HFFc6 (cell line): ENCODE measurements around the gene CHST1. TPM values are rescaled to one million over a fixed set of nuclear protein-coding genes. Genes with fewer than 3 reads are reported as not detected.
A peak's percentile ranks its signal among the peaks of the same experiment; 100 is the strongest.

ENCODE experiments used
- DNase-seq: peaks from one replicate; pipeline ENCODE4 v3.0.0-alpha.2; 2018
- H3K27ac Mint-ChIP-seq: 2 replicates; pipeline ENCODE4 v1.8.0; 2020; ENCODE audit warnings: mild to moderate bottlenecking, mixed read lengths
- H3K27me3 Mint-ChIP-seq: 2 replicates; pipeline ENCODE4 v1.8.0; 2021; ENCODE audit warnings: mild to moderate bottlenecking, moderate library complexity, mixed read lengths; ENCODE audit not compliant: insufficient read depth
- H3K36me3 Mint-ChIP-seq: 2 replicates; pipeline ENCODE4 v1.8.0; 2021; ENCODE audit warnings: low read depth, mixed read lengths
- H3K4me1 Mint-ChIP-seq: 2 replicates; pipeline ENCODE4 v1.8.0; 2020; ENCODE audit warnings: low read depth, mixed read lengths
- H3K4me3 Mint-ChIP-seq: 2 replicates; pipeline ENCODE4 v1.8.0; 2020; ENCODE audit warnings: mild to moderate bottlenecking, moderate library complexity, mixed read lengths
- H3K9me3 Mint-ChIP-seq: 2 replicates; pipeline ENCODE4 v1.8.0; 2020; ENCODE audit warnings: mild to moderate bottlenecking, mixed read lengths
- total RNA-seq, 6 experiments: library from RNA; stranded (reverse); fragmentation: NEBNext Ultra II Directional; extraction: Animal tissue kit (Norgen Biotek cat#: 25700); gene quantifications; 2 replicates in 1 of 6; 3 replicates in 5 of 6; pipeline ENCODE4 v1.2.3, GENCODE V29; 2021
- TF ChIP-seq, protein P1 (sequence below): fragments of 200-600 bp; sonication (generic); IDR thresholded peaks from 2 replicates; pipeline ENCODE4 v1.5.0; 2021; ENCODE audit warnings: antibody characterized with exemption, mild to moderate bottlenecking

CHST1 gene
- total RNA-seq, 6 experiments from 2014 or later, result 0.09 to 0.14 (median 0.12) TPM; not detected in 3

DNA sequence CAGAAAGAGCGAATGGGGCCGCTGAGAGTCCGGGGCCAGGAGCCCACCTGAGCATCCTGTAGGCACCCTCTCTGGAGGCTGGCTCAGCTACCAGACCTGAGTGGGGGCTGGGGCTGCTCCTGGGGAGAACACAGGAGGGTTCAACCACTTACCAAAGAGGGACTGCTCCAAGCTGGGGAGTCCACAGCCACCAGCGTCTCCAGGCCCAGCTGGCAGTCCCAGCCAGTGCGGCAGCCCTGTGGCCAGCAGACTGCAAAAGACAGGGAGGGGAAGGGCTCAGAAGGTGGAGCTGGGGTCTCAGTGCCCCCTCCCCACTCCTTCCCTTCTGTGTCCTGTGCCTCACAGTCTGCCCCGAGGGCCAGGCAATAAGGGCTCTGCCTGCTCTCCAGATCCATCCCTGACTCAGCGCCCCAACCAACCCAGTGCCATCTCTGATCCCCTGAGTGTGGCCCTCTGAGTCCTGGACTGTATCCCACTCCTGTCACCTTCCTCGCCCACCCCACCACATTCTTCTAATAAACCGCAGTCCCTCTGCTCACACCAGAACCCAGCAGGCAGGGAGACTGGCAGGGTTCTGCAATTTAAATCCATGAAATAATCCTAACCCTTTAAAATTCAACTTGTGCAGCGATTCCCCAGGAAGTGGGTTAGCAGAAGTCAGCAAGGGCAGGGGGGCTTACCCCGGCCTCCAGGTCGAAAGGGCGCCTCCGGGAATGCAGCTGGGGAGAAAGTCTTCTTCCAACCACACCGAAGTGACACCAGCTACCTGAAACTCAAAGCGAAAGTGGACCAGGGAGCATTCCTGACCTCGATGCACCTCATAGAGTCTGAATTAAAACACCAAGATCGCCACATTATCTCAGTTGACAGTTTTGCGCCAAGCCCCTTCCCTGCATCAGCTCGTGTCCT is 13.3 kb downstream of the CHST1 start:
- TF ChIP-seq, protein P1, sequence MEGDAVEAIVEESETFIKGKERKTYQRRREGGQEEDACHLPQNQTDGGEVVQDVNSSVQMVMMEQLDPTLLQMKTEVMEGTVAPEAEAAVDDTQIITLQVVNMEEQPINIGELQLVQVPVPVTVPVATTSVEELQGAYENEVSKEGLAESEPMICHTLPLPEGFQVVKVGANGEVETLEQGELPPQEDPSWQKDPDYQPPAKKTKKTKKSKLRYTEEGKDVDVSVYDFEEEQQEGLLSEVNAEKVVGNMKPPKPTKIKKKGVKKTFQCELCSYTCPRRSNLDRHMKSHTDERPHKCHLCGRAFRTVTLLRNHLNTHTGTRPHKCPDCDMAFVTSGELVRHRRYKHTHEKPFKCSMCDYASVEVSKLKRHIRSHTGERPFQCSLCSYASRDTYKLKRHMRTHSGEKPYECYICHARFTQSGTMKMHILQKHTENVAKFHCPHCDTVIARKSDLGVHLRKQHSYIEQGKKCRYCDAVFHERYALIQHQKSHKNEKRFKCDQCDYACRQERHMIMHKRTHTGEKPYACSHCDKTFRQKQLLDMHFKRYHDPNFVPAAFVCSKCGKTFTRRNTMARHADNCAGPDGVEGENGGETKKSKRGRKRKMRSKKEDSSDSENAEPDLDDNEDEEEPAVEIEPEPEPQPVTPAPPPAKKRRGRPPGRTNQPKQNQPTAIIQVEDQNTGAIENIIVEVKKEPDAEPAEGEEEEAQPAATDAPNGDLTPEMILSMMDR, result no peak
- DNase-seq, result no peak

DNA sequence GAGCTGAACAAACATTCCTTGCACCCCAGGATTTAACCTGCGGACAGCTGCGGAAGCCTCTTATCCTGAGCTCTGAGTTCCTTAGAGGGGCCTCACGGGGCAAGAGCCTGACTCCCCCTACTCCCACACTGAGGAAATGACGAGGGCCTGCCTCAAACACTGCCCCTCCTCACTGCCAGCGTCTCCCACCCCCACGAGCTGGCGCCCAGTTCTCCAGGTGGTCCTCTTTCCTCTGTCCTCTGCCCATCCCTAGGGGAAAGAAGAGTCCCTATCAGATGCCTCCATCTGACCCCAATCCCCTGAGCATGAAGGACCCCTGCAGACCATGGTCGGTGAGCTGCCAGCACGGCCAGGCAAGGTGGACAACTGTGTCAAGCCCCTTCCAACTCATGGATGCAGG is 14.3 kb downstream of the CHST1 start:
- peaks cover 26% of the 10 kb centered on the region for H3K4me1 Mint-ChIP-seq
- H3K27me3 Mint-ChIP-seq, result peaks cover 19% of the 10 kb centered on the region
- DNase-seq, result no peak
- H3K4me3 Mint-ChIP-seq, result no peak overlapping the region
- H3K9me3 Mint-ChIP-seq, result no peaks in the 10 kb centered on the region
- no peak overlapping the region for H3K27ac Mint-ChIP-seq
- H3K36me3 Mint-ChIP-seq, result no peaks in the 10 kb centered on the region
- TF ChIP-seq, protein P1, result no peak

More for the DNA sequence above, 13.3 kb downstream of the CHST1 start:
- H3K4me3 Mint-ChIP-seq, result peak overlapping the region; percentile 23; the same call in 1 of the 2 replicates
- no peaks in the 10 kb centered on the region for H3K9me3 Mint-ChIP-seq
- H3K27me3 Mint-ChIP-seq, result peaks cover 19% of the 10 kb centered on the region
- peaks cover 26% of the 10 kb centered on the region for H3K4me1 Mint-ChIP-seq
- no peaks in the 10 kb centered on the region for H3K36me3 Mint-ChIP-seq
- no peak overlapping the region for H3K27ac Mint-ChIP-seq

DNA sequence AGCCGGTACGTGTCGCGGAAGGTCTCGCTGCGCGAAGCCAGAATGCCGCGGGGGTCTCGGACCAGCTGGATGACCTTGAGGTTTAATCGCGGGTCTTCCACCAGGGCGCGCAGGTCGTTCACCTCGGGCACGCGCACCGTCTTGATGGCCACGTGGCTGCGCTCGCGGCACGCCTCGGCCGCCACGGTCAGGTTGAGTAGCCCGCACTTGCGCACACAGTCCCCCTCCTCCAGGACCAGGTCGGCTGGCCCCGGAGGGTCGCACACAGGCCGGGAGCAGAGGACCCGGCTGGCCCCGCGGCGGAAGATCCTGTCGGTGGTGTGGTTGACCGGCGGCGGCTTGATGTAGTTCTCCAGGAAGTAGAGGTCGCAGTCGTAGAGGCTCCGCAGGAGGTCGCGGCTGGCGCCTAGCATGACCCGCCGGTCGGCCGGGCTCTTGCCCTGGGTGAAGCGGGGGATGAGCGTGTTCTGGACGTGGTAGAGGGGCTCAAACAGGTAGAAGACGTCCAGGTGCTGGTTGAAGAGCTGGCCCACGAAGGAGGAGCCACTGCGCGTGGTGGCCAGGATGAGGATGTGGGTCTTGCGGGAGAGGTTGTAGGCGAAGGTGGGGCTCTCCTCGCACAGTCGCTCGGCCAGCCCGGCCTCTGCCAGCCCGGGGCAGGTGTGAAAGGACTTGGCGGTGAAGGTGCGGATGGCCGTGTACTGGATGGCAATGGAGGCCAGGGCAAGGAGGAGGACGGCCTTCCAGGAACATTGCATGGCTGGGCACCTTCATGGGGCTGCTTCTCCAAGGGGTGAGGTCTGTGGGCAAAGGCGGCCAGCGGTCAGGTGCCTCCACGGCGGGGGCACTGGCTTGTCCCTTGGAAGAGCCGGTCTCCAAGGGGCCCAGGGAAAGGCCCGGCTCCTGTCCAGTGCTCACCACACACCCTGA is 15.0 kb downstream of the CHST1 start:
- Mint-ChIP-seq H3K4me1 (peaks cover 26% of the 10 kb centered on the region), H3K9me3 (no peaks in the 10 kb centered on the region), H3K27ac (no peak overlapping the region), H3K36me3 (no peaks in the 10 kb centered on the region), H3K4me3 (no peak overlapping the region), H3K27me3 (peaks cover 19% of the 10 kb centered on the region)
- no peak for DNase-seq
- TF ChIP-seq, protein P1, result no peak

DNA sequence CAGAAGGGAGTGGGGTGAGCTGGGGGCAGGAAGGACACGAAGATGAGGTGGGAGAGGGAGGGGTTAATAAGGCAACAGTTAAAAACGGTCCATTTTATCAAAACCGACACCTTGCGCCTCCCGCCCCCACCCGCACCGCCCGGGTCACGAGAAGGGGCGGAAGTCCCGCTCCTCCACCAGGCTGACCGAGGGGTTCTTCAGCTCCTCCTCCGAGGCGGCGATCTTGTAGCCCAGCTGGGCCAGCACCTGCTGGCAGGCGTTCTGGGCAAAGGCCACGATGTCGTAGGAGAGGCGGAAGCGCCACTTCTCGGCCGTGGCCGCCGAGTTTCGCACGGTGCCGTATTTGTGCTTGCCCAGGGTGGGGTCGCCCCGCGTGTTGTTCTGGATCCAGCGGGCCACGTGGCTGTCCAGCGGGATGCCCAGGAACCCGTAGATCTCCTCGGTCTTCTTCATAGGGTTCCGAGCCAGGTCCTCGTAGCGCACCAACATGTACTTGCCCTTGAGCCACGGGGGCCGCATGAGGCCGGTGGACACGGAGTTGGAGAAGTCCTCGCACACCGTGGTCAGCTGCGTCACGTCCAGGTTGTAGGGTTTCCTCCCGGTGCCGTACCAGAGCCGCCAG is 15.8 kb downstream of the CHST1 start:
- Mint-ChIP-seq H3K4me3 (no peak overlapping the region), H3K9me3 (no peaks in the 10 kb centered on the region)
- no peak for DNase-seq

DNA sequence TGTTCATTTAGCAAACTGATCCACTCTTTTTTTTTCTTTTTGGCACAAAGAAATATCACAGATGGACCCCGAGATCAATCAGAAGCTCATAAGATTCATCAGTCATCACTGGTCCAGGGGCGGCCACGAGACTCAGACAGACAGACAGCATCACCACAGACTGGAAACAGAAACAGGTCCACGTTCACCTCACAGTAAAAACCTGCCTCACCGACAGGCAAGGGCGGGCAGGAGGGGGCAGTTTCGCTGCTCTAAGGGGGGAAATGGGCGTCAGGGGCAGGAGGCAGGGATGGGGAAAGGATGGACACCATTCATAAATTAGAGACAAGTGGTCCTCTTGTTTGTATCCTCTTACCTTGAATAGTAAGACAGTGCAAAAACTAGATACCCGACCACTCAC is 16.5 kb downstream of the CHST1 start:
- Mint-ChIP-seq H3K27me3 (peaks cover 21% of the 10 kb centered on the region), H3K4me1 (peaks cover 20% of the 10 kb centered on the region), H3K9me3 (no peaks in the 10 kb centered on the region), H3K36me3 (no peaks in the 10 kb centered on the region), H3K4me3 (no peak overlapping the region), H3K27ac (no peak overlapping the region)
- no peak for DNase-seq
- TF ChIP-seq, protein P1, result no peak

More for the DNA sequence above, 15.8 kb downstream of the CHST1 start:
- no peak overlapping the region for H3K27ac Mint-ChIP-seq
- no peaks in the 10 kb centered on the region for H3K36me3 Mint-ChIP-seq
- TF ChIP-seq, protein P1, result no peak
- peaks cover 21% of the 10 kb centered on the region for H3K4me1 Mint-ChIP-seq
- peaks cover 21% of the 10 kb centered on the region for H3K27me3 Mint-ChIP-seq
